Keratinocyte (primary cell): ENCODE results near the gene MUC5B. TPM values are rescaled to one million over a fixed set of nuclear protein-coding genes. Genes with fewer than 3 reads are reported as not detected.

Experiments used
- DNase-seq: peaks from one replicate; pipeline ENCODE4 v3.0.0-alpha.2; 2011; ENCODE audit warnings: low read depth, missing footprints, low spot score
- FAIRE-seq: peaks from 2 replicates; lab custom pipeline; 2011; peaks lifted over from hg19 to GRCh38; lab: Jason Lieb, UNC
- H2AFZ ChIP-seq: 2 replicates; pipeline ENCODE4 v1.6.0; 2012; ENCODE audit warnings: low read length, control low read depth, inconsistent platforms; ENCODE audit not compliant: control insufficient read depth
- H3K27ac ChIP-seq: 2 replicates; pipeline ENCODE4 v1.5.1; 2011; ENCODE audit warnings: low read length; ENCODE audit not compliant: control insufficient read depth, insufficient read depth
- H3K27me3 ChIP-seq: 3 replicates; pipeline ENCODE4 v1.6.0; 2011; ENCODE audit warnings: low read length; ENCODE audit not compliant: control insufficient read depth, insufficient read depth; ENCODE audit errors: extremely low read depth
- H3K36me3 ChIP-seq, 2 experiments: 2 replicates in 1 of 2; 3 replicates in 1 of 2; pipeline ENCODE4 v1.5.1; 2011; ENCODE audit warnings: low read length in 2 of 2, mild to moderate bottlenecking in 1 of 2; ENCODE audit not compliant: control insufficient read depth in 2 of 2, insufficient read depth in 2 of 2; ENCODE audit errors: extremely low read depth in 1 of 2
- H3K4me1 ChIP-seq: 3 replicates; pipeline ENCODE4 v1.5.1; 2011; ENCODE audit warnings: low read length; ENCODE audit not compliant: control insufficient read depth, insufficient read depth; ENCODE audit errors: extremely low read depth
- H3K4me2 ChIP-seq: 3 replicates; pipeline ENCODE4 v1.6.0; 2011; ENCODE audit warnings: low read depth, low read length; ENCODE audit not compliant: control insufficient read depth, insufficient read depth; ENCODE audit errors: extremely low read depth
- H3K4me3 ChIP-seq, 3 experiments: fragments of 200-600 bp in 1 of 3; sonication (generic) in 1 of 3; 2 replicates in 2 of 3; 3 replicates in 1 of 3; pipeline ENCODE4 v1.5.1; 2011 to 2016; ENCODE audit warnings: low read length in 3 of 3, mild to moderate bottlenecking in 3 of 3, control low read depth in 2 of 3, inconsistent platforms in 1 of 3, low read depth in 1 of 3, mixed read lengths in 1 of 3, mixed run types in 1 of 3, moderate library complexity in 1 of 3; ENCODE audit not compliant: control insufficient read depth in 2 of 3, insufficient read depth in 2 of 3; ENCODE audit errors: extremely low read depth in 1 of 3
- H3K79me2 ChIP-seq: 2 replicates; pipeline ENCODE4 v1.6.0; 2012; ENCODE audit warnings: low read length; ENCODE audit not compliant: control insufficient read depth, insufficient read depth
- H3K9ac ChIP-seq: 3 replicates; pipeline ENCODE4 v1.6.0; 2011; ENCODE audit warnings: low read length; ENCODE audit not compliant: control insufficient read depth, insufficient read depth; ENCODE audit errors: extremely low read depth
- H3K9me1 ChIP-seq: 3 replicates; pipeline ENCODE4 v1.6.0; 2011; ENCODE audit warnings: low read length; ENCODE audit not compliant: control insufficient read depth, insufficient read depth; ENCODE audit errors: extremely low read depth
- H3K9me3 ChIP-seq: 2 replicates; pipeline ENCODE4 v1.5.1; 2012; ENCODE audit warnings: low read depth, low read length; ENCODE audit not compliant: control insufficient read depth
- H4K20me1 ChIP-seq: 3 replicates; pipeline ENCODE4 v1.6.0; 2011; ENCODE audit warnings: low read length; ENCODE audit not compliant: control insufficient read depth, insufficient read depth; ENCODE audit errors: extremely low read depth
- EZH2 ChIP-seq: IDR thresholded peaks from one replicate; pipeline ENCODE4 v1.6.1; 2012; ENCODE audit warnings: inconsistent platforms, mild to moderate bottlenecking, low read length, moderate library complexity
- dilution Hi-C: fragments of 300-500 bp; cut with MboI; formaldehyde crosslinking; loops from one replicate; pipeline ENCODE4 v1.7.0; 2020; ENCODE audit warnings: low sequenced_read_pairs; ENCODE audit not compliant: extremely low pct_ligation_motif_present
- polyA plus RNA-seq, 5 experiments: library from polyadenylated mRNA; depleted of rRNA in 3 of 5; stranded (reverse) in 3 of 5; stranded (forward) in 1 of 5; unstranded in 1 of 5; fragments of >200 nt; gene quantifications; 1 replicate in 1 of 5; 2 replicates in 3 of 5; 3 replicates in 1 of 5; pipeline versions ENCODE4 v1.2.1 to v1.2.3, GENCODE V29; 2011 to 2012; ENCODE audit warnings: missing spikeins in 2 of 5, low read depth in 1 of 5, low replicate concordance in 1 of 5
- TF ChIP-seq, protein P1 (sequence below), 3 experiments: IDR thresholded peaks in 1 of 3; conservative IDR thresholded peaks in 1 of 3; optimal IDR thresholded peaks in 1 of 3; 2 replicates in 2 of 3; 3 replicates in 1 of 3; pipeline versions ENCODE3 to v1.5.1; 2011; ENCODE audit warnings: low read length in 3 of 3, mild to moderate bottlenecking in 3 of 3, moderate library complexity in 2 of 3, control low read depth in 1 of 3, inconsistent platforms in 1 of 3; ENCODE audit not compliant: insufficient read depth in 2 of 3; ENCODE audit errors: extremely low read depth in 1 of 3

The MUC5B gene
- polyA plus RNA-seq, 1 donor (not counting 4 experiments of a cell fraction or from before 2014, with no cell fraction given) = not detected

DNA sequence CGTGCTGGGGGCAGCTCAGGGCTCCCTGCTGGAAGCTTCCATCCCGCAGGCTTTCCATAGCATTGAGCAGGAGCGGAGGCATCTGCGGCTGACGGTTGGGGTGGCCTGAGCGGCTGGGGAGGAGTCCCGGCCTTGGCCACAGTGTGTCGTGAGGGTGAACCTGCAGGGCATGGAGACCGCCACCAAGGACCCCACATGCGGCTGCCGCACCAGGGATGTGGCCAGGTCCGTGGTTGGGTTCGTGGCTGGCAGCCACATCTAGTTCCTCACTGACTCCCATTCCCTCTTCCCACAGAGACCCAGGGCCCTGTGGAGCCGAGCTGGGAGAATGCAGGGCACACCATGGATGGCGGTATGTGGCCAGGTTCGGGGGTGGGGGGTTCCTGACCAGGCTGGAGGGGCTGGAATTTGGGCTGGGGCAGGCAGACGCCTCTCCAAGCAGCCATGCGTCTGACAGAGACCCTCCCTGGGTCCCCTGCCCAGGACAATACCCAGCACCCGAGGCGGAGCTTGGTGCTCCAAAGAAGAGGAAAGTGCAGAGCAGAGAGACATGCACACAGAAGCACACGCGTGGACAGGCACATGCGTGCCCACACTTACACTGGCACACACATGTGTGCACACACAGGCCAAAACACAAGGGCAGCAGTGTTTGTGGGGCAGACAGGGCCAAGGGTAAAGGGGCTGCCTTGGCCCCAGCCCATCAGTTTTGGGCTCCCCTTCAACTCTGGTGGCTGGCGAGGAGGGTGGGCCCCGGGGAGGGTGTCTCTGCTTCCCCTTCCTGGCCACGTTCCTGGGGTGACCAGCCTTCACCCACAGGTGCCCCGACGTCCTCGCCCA is 2.7 kb downstream of the MUC5B start:
- H3K27me3 ChIP-seq = peaks cover 13% of the 10 kb centered on the region
- no peaks in the 10 kb centered on the region for H3K36me3 ChIP-seq
- FAIRE-seq = no peak
- H3K79me2 ChIP-seq = no peaks in the 10 kb centered on the region
- H4K20me1 ChIP-seq = no peaks in the 10 kb centered on the region
- no peak overlapping the region for H3K4me2 ChIP-seq
- H3K9ac ChIP-seq = no peak overlapping the region
- H3K9me3 ChIP-seq = no peaks in the 10 kb centered on the region
- no peak overlapping the region for H2AFZ ChIP-seq
- dilution Hi-C loops = no loop called here
- TF ChIP-seq, protein P1, sequence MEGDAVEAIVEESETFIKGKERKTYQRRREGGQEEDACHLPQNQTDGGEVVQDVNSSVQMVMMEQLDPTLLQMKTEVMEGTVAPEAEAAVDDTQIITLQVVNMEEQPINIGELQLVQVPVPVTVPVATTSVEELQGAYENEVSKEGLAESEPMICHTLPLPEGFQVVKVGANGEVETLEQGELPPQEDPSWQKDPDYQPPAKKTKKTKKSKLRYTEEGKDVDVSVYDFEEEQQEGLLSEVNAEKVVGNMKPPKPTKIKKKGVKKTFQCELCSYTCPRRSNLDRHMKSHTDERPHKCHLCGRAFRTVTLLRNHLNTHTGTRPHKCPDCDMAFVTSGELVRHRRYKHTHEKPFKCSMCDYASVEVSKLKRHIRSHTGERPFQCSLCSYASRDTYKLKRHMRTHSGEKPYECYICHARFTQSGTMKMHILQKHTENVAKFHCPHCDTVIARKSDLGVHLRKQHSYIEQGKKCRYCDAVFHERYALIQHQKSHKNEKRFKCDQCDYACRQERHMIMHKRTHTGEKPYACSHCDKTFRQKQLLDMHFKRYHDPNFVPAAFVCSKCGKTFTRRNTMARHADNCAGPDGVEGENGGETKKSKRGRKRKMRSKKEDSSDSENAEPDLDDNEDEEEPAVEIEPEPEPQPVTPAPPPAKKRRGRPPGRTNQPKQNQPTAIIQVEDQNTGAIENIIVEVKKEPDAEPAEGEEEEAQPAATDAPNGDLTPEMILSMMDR (optimal IDR thresholded peaks at IDR 0.05 in 1 of 3, IDR thresholded peaks at IDR 0.05 in 1 of 3, conservative IDR thresholded peaks at IDR 0.05 in 1 of 3; ENCODE audit: extremely low read depth in 1 of 3, insufficient read depth in 2 of 3, low read length in 3 of 3) = no peak
- no peak for TF ChIP-seq EZH2
- H3K4me1 ChIP-seq = no peaks in the 10 kb centered on the region
- H3K9me1 ChIP-seq = no peaks in the 10 kb centered on the region
- no peak overlapping the region for H3K27ac ChIP-seq
- H3K4me3 ChIP-seq = no peak overlapping the region
- no peak for DNase-seq

DNA sequence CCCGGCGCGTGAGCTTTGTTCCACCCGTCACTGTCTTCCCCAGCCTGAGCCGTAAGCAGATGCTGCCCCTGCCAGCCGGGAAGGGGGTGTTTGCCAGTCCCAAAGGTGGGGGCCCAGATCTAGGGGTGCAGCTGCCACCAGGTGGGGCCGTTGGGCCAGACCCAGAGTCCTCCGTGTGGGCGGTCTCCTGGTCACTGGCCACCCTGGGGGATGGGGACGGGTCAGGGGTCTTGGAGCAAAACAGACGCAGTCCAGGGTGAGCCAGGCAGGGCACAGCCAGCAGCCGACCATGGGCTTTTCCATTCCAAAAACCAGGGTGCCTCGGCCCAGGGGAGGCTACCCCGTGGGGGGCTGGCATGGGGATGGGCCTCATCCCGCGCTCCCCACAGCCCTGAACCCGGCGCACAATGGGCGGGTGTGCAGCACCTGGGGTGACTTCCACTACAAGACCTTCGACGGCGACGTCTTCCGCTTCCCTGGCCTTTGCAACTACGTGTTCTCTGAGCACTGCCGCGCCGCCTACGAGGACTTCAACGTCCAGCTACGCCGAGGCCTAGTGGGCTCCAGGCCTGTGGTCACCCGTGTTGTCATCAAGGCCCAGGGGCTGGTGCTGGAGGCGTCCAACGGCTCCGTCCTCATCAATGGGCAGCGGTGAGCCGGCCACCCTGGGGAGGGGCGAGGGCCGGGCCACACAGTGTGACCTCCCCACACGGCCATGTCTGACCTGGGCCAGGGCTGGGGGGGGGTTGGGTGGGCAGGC is 3.5 kb downstream of the MUC5B start:
- no peak for FAIRE-seq
- Histone ChIP-seq H2AFZ (no peak overlapping the region), H3K9ac (no peak overlapping the region), H3K4me3 (no peak overlapping the region), H3K9me1 (no peaks in the 10 kb centered on the region), H3K4me1 (no peaks in the 10 kb centered on the region), H3K9me3 (no peaks in the 10 kb centered on the region), H3K79me2 (no peaks in the 10 kb centered on the region), H3K27ac (no peak overlapping the region), H3K27me3 (peaks cover 20% of the 10 kb centered on the region), H3K36me3 (no peaks in the 10 kb centered on the region), H4K20me1 (no peaks in the 10 kb centered on the region), H3K4me2 (no peak overlapping the region)
- dilution Hi-C loops = no loop called here
- TF ChIP-seq EZH2 = no peak
- TF ChIP-seq, protein P1 (optimal IDR thresholded peaks at IDR 0.05 in 1 of 3, IDR thresholded peaks at IDR 0.05 in 1 of 3, conservative IDR thresholded peaks at IDR 0.05 in 1 of 3; ENCODE audit: extremely low read depth in 1 of 3, insufficient read depth in 2 of 3, low read length in 3 of 3) = no peak
- DNase-seq = no peak
